Heart left ventricle (tissue), 13 donors: ENCODE data around the gene SPDYE16.

ENCODE experiments used
- POLR2A ChIP-seq, 2 donors: fragments of 450-650 bp; IDR thresholded peaks; one replicate each; pipeline ENCODE4 v1.6.1; 2017; ENCODE audit warnings: antibody characterized with exemption in 2 of 2, mild to moderate bottlenecking in 2 of 2, moderate library complexity in 2 of 2
- TF ChIP-seq, protein P1 (sequence below), 12 donors: fragments of 200-600 bp; sonication (generic) in 4 of 12; IDR thresholded peaks; one replicate each; pipeline versions ENCODE4 v1.5.0 to v1.8.0; 2018 to 2022; ENCODE audit warnings: antibody characterized with exemption in 12 of 12, mild to moderate bottlenecking in 5 of 12
- donor health status: ischemic (EF 13 %, LVEDD 7.1; RV severe dilation, severe dysfunction).
- donor health status: DM: no; HTN: yes; CAD: no.
- donor health status: DM: no; HTN: no; CAD: no.
- donor health status: ischemic (EF 25% LVEDD 6.9; RV normal size, moderate dysfunction).
- donor health status: ischemic (EF 25% LVEDD 5.7; RV mildly dilated, moderate dysfunction).
- donor health status: ischemic (EF 35%, LVEDD 5.7; RV mildly dilated, moderate dysfunction).
- donor health status: nonischemic (EF 11% LVEDD 7.7; RV severe dilation, severe dysfunction).
- donor health status: DM: yes; HTN: yes; CAD: no.
- donor health status: PGD.
- donor health status: ischemic (EF 29% LVEDD 5.4; RV normal size, mild dysfunction).
- donor health status: nonischemic (EF 23%, LVEDD 6.1; RV moderate dilation, normal function).

GRCh38 chr7:76512941-76513816 is 29.9 kb downstream of the SPDYE16 start:
- no peak for TF ChIP-seq POLR2A (IDR thresholded peaks at IDR 0.05)
- TF ChIP-seq, protein P1, sequence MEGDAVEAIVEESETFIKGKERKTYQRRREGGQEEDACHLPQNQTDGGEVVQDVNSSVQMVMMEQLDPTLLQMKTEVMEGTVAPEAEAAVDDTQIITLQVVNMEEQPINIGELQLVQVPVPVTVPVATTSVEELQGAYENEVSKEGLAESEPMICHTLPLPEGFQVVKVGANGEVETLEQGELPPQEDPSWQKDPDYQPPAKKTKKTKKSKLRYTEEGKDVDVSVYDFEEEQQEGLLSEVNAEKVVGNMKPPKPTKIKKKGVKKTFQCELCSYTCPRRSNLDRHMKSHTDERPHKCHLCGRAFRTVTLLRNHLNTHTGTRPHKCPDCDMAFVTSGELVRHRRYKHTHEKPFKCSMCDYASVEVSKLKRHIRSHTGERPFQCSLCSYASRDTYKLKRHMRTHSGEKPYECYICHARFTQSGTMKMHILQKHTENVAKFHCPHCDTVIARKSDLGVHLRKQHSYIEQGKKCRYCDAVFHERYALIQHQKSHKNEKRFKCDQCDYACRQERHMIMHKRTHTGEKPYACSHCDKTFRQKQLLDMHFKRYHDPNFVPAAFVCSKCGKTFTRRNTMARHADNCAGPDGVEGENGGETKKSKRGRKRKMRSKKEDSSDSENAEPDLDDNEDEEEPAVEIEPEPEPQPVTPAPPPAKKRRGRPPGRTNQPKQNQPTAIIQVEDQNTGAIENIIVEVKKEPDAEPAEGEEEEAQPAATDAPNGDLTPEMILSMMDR (IDR thresholded peaks at IDR 0.05): peak in 2 of 12 donors; percentile 7 to 31
